Measurements from ENCODE around the gene AUH. TPM values are rescaled to one million over a fixed set of nuclear protein-coding genes. Genes with fewer than 3 reads are reported as not detected.

Gene AUH
- total RNA-seq, 1 experiment from 2014 or later: 29.0 TPM

GRCh38 chr9:91246846-91247245 is 114.9 kb downstream of the AUH start:
- Histone ChIP-seq H4K20me1 (ENCODE audit: insufficient read depth) (no peaks in the 10 kb centered on the region), H3K79me2 (ENCODE audit: insufficient read depth, low read length) (no peaks in the 10 kb centered on the region), H3K4me2 (ENCODE audit: low read length) (no peak overlapping the region), H3K27ac (ENCODE audit: low read depth, low read length) (no peak overlapping the region), H3K9me2 (ENCODE audit: insufficient read depth) (no peaks in the 10 kb centered on the region), H3K4me3 (replicated peaks in 1 of 2; ENCODE audit: low read depth in 1 of 2, low read length in 2 of 2) (no peak overlapping the region), H3K9ac (ENCODE audit: low read length) (no peak overlapping the region), H3K27me3 (ENCODE audit: insufficient read depth, low read length) (no peaks in the 10 kb centered on the region), H2AFZ (ENCODE audit: low read depth, low read length, poor library complexity, severe bottlenecking) (no peak overlapping the region), H3K36me3 (ENCODE audit: control insufficient read depth in 1 of 2, insufficient read depth in 2 of 2, low read length in 2 of 2) (no peaks in the 10 kb centered on the region), H3K4me1 (ENCODE audit: control insufficient read depth in 1 of 2, insufficient read depth in 2 of 2, low read length in 2 of 2) (peaks cover 10 to 22% of the 10 kb centered on the region in 2 experiments), H3K9me3 (ENCODE audit: control insufficient read depth in 1 of 2, insufficient read depth in 1 of 2, low read depth in 1 of 2, low read length in 2 of 2) (no peaks in the 10 kb centered on the region)
- intact Hi-C loops (cut with micrococcal nuclease): no loop called here
- BruUV-seq (replicated peaks): no TSS peak
- DNase-seq (ENCODE audit: low read depth, low spot score): no peak
- TF ChIP-seq RAD21 (IDR thresholded peaks at IDR 0.05; ENCODE audit: low read depth) (no peak), YY1 (IDR thresholded peaks at IDR 0.05; ENCODE audit: extremely low read depth, insufficient replicate concordance, low read depth, low read length) (no peak), POLR2A (IDR thresholded peaks at IDR 0.05; ENCODE audit: borderline replicate concordance, extremely low read depth, insufficient read depth, insufficient read length) (no peak)
- no peak for ATAC-seq
- RAD21 ChIA-PET (ENCODE audit: low non-redundant PET in 1 of 2, low total read pairs in 2 of 2, uncharacterized antibody in 2 of 2, unreplicated experiment in 2 of 2): no interaction called here
- POLR2A ChIA-PET: no interaction called here
- CTCF ChIA-PET: no interaction called here

- no peak overlapping the region for H3K27ac ChIP-seq (ENCODE audit: low read depth, low read length)
- intact Hi-C loops (cut with micrococcal nuclease): no loop called here
- POLR2A ChIA-PET: no interaction called here
Observed at GRCh38 chr9:91245431-91246313, 116.0 kb downstream of the AUH start.

More at GRCh38 chr9:91245431-91246313, 116.0 kb downstream of the AUH start:
- Histone ChIP-seq H2AFZ (ENCODE audit: low read depth, low read length, poor library complexity, severe bottlenecking) (no peak overlapping the region), H3K27me3 (ENCODE audit: insufficient read depth, low read length) (no peaks in the 10 kb centered on the region), H4K20me1 (ENCODE audit: insufficient read depth) (no peaks in the 10 kb centered on the region), H3K4me2 (ENCODE audit: low read length) (peak overlapping the region; percentile 44), H3K9me2 (ENCODE audit: insufficient read depth) (no peaks in the 10 kb centered on the region), H3K79me2 (ENCODE audit: insufficient read depth, low read length) (no peaks in the 10 kb centered on the region), H3K4me3 (replicated peaks in 1 of 2; ENCODE audit: low read depth in 1 of 2, low read length in 2 of 2) (no peak overlapping the region), H3K36me3 (ENCODE audit: control insufficient read depth in 1 of 2, insufficient read depth in 2 of 2, low read length in 2 of 2) (no peaks in the 10 kb centered on the region), H3K4me1 (ENCODE audit: control insufficient read depth in 1 of 2, insufficient read depth in 2 of 2, low read length in 2 of 2) (peaks cover 10 to 22% of the 10 kb centered on the region in 2 experiments), H3K9ac (ENCODE audit: low read length) (0 out of 2 replicates have a peak overlapping the region, but pooled peaks have one; percentile 25), H3K9me3 (ENCODE audit: control insufficient read depth in 1 of 2, insufficient read depth in 1 of 2, low read depth in 1 of 2, low read length in 2 of 2) (no peaks in the 10 kb centered on the region)
- DNase-seq (ENCODE audit: low read depth, low spot score): no peak
- RAD21 ChIA-PET (ENCODE audit: low non-redundant PET in 1 of 2, low total read pairs in 2 of 2, uncharacterized antibody in 2 of 2, unreplicated experiment in 2 of 2): no interaction called here
- no TSS peak for BruUV-seq (replicated peaks)
- CTCF ChIA-PET: no interaction called here
- ATAC-seq: 0 out of 2 replicates have a peak, but pooled peaks have one; percentile 27
- TF ChIP-seq SP1 (IDR thresholded peaks at IDR 0.05; ENCODE audit: low read depth) (peak; percentile 21; the same call in 1 of the 2 replicates), SRF (IDR thresholded peaks at IDR 0.05; ENCODE audit: low read depth) (peak; percentile 87), EZH2 (IDR thresholded peaks at IDR 0.05) (no peak)

All from HCT116 (cell line).